ENCODE measurements around the gene FBLN2. TPM values are rescaled to one million over a fixed set of nuclear protein-coding genes. Genes with fewer than 3 reads are reported as not detected.

The FBLN2 gene
- polyA plus RNA-seq, 3 donors = 0.08 TPM; not detected in 2

- DNase-seq = no peak
- Histone ChIP-seq H3K4me3 (replicated peaks in 1 of 3; ENCODE audit: low read depth in 2 of 3, low read length in 3 of 3) (no peak overlapping the region), H3K9ac (ENCODE audit: insufficient read depth, low read length, poor library complexity, severe bottlenecking) (no peak overlapping the region), H2AFZ (ENCODE audit: insufficient read depth, low read depth, low read length, poor library complexity, severe bottlenecking) (no peak overlapping the region), H3K9me3 (replicated peaks in 1 of 2; ENCODE audit: control insufficient read depth in 1 of 2, insufficient read depth in 1 of 2, low read length in 2 of 2) (no peaks in the 10 kb centered on the region), H3K4me1 (ENCODE audit: control insufficient read depth in 1 of 2, insufficient read depth in 2 of 2, low read length in 2 of 2) (no peaks in the 10 kb centered on the region), H3K27ac (ENCODE audit: low read depth in 1 of 2, low read length in 2 of 2) (no peak overlapping the region), H3K4me2 (replicated peaks; ENCODE audit: extremely low read depth, low read length, poor library complexity, severe bottlenecking) (no peak overlapping the region), H3K79me2 (ENCODE audit: insufficient read depth, low read length) (no peaks in the 10 kb centered on the region), H3K27me3 (ENCODE audit: control insufficient read depth in 2 of 2, insufficient read depth in 2 of 2, low read length in 2 of 2) (no peaks in the 10 kb centered on the region), H4K20me1 (ENCODE audit: insufficient read depth, low read length) (no peaks in the 10 kb centered on the region), H3K36me3 (replicated peaks in 1 of 2; ENCODE audit: control insufficient read depth in 1 of 2, insufficient read depth in 2 of 2, low read length in 2 of 2) (no peaks in the 10 kb centered on the region)
- 85% methylated on average over 4 of the region's 5 CpGs for WGBS (ENCODE audit: insufficient coverage)
- no peak overlapping the region for H3K27ac Mint-ChIP-seq
- no peak overlapping the region for H3K4me3 Mint-ChIP-seq
- no peak for TF ChIP-seq CTCF (IDR thresholded peaks at IDR 0.05)
- peaks cover 2 to 7% (median 5%) of the 10 kb centered on the region in 3 donors for H3K27me3 Mint-ChIP-seq (ENCODE audit: low read depth in 3 of 3)
- H3K36me3 Mint-ChIP-seq = no peaks in the 10 kb centered on the region
- H3K4me1 Mint-ChIP-seq = no peaks in the 10 kb centered on the region
- intact Hi-C loops (cut with micrococcal nuclease) = no loop called here
- peaks cover 0 to 1% (median 0%) of the 10 kb centered on the region in 7 donors for H3K9me3 Mint-ChIP-seq
Measured at GRCh38 chr3:13598201-13598600, 49.3 kb downstream of the FBLN2 start.

GRCh38 chr3:13598926-13599886, 50.3 kb downstream of the FBLN2 start:
- H3K79me2 ChIP-seq (ENCODE audit: insufficient read depth, low read length) = no peaks in the 10 kb centered on the region
- no peak overlapping the region for H3K4me3 ChIP-seq (replicated peaks in 1 of 3; ENCODE audit: low read depth in 2 of 3, low read length in 3 of 3)
- no peaks in the 10 kb centered on the region for H3K9me3 ChIP-seq (replicated peaks in 1 of 2; ENCODE audit: control insufficient read depth in 1 of 2, insufficient read depth in 1 of 2, low read length in 2 of 2)
- Mint-ChIP-seq H3K27ac (no peak overlapping the region), H3K9me3 (peaks cover 0 to 1% (median 0%) of the 10 kb centered on the region in 7 donors), H3K36me3 (no peaks in the 10 kb centered on the region), H3K27me3 (ENCODE audit: low read depth in 3 of 3) (peaks cover 0 to 7% (median 5%) of the 10 kb centered on the region in 3 donors), H3K4me1 (no peaks in the 10 kb centered on the region), H3K4me3 (no peak overlapping the region)
- no peaks in the 10 kb centered on the region for H3K27me3 ChIP-seq (ENCODE audit: control insufficient read depth in 2 of 2, insufficient read depth in 2 of 2, low read length in 2 of 2)
- TF ChIP-seq CTCF (IDR thresholded peaks at IDR 0.05) = no peak
- H3K4me1 ChIP-seq (ENCODE audit: control insufficient read depth in 1 of 2, insufficient read depth in 2 of 2, low read length in 2 of 2) = no peaks in the 10 kb centered on the region
- no peak overlapping the region for H3K9ac ChIP-seq (ENCODE audit: insufficient read depth, low read length, poor library complexity, severe bottlenecking)
- no peak for DNase-seq
- H4K20me1 ChIP-seq (ENCODE audit: insufficient read depth, low read length) = no peaks in the 10 kb centered on the region
- no peaks in the 10 kb centered on the region for H3K36me3 ChIP-seq (replicated peaks in 1 of 2; ENCODE audit: control insufficient read depth in 1 of 2, insufficient read depth in 2 of 2, low read length in 2 of 2)
- intact Hi-C loops (cut with micrococcal nuclease) = no loop called here
- no peak overlapping the region for H3K4me2 ChIP-seq (replicated peaks; ENCODE audit: extremely low read depth, low read length, poor library complexity, severe bottlenecking)
- 88% methylated on average over 10 of the region's 10 CpGs for WGBS (ENCODE audit: insufficient coverage)
- no peak overlapping the region for H3K27ac ChIP-seq (ENCODE audit: low read depth in 1 of 2, low read length in 2 of 2)
- H2AFZ ChIP-seq (ENCODE audit: insufficient read depth, low read depth, low read length, poor library complexity, severe bottlenecking) = no peak overlapping the region

All from CD14-positive monocyte (primary cell).